Measurements from ENCODE around the gene ADH1C.

The ADH1C gene

GRCh38 chr4:99301376-99302164, 51.0 kb downstream of the ADH1C start:
- no peak for DNase-seq (ENCODE audit: low spot score)

- DNase-seq (ENCODE audit: low spot score), result no peak
Observed at GRCh38 chr4:99300934-99301333, 51.6 kb downstream of the ADH1C start.

GRCh38 chr4:99293357-99293756, 59.2 kb downstream of the ADH1C start:
- no peak for DNase-seq (ENCODE audit: low spot score)

DNA sequence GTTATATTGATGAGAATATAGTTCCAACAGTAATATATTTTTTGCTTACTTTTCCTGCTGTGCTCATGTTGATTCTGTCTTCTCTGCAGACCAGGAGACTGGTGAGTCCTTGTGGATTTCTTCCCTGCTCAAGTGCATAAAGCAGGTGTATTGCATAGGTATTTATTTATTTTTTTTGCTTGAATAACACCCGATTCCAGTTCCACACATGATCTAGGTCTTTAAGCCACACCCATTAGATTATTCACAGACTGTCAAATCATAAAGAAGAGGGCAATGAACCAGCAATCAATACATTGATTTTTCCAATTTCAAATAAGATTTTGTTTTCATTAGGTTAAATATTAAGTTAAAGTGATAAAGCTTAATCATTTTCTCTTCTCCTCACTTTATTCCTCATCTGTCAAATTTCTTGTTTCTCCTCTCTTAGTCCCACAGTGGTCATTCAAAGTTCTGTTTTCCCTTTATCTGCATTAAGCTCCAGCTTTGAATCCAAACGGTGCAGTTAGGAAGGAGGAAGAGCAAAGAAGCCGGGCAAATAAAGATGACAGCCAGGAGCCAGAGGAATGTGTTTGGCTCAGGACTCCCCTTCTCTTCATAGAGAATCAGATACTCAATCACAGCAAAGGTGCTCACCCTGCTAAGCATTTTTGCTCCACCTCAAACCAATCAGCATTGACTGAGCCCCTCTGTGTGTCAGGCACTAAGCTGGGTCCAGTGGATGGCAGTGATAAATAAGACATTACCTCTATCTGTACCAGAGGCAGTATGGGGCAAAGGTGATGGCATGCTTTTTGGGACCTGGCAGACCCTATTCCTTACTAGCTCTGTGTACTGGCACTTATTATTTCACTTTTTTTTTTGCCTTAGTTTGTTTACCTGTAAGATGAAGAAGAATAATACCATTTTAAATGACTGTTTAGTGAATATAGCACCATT, 61.4 kb downstream of the ADH1C start, which contains the start of gene ADH1A:
Gene ADH1A (minus strand): TSS at position 138 of the 939 bp plus-strand sequence. CDS start 71 bp downstream, at position 67.
- no peak for DNase-seq (ENCODE audit: low spot score)
